Measurements from ENCODE around the gene TENM4. TPM values are rescaled to one million over a fixed set of nuclear protein-coding genes. Genes with fewer than 3 reads are reported as not detected.

The TENM4 gene
- total RNA-seq, 4 donors from 2014 or later = 16.8 to 158 (median 120) TPM

- intact Hi-C loops (cut with DNase I) = no loop called here
- no peak for TF ChIP-seq CTCF (IDR thresholded peaks at IDR 0.05)
- TF ChIP-seq POLR2A (IDR thresholded peaks at IDR 0.05) = no peak
- Histone ChIP-seq H3K9me3 (no peaks in the 10 kb centered on the region), H3K27ac (peak overlapping the region in 1 of 3 donors; percentile 90), H3K36me3 (no peaks in the 10 kb centered on the region), H3K4me1 (peaks cover 22 to 36% of the 10 kb centered on the region in 2 donors), H3K4me3 (replicated peaks in 1 of 3) (no peak overlapping the region), H3K27me3 (no peaks in the 10 kb centered on the region)
- no peak for DNase-seq
Observed at GRCh38 chr11:79430280-79430679, 10.6 kb downstream of the TENM4 start.

GRCh38 chr11:79428406-79428805 is 12.4 kb downstream of the TENM4 start:
- Histone ChIP-seq H3K9me3 (no peaks in the 10 kb centered on the region), H3K4me3 (replicated peaks in 1 of 3) (no peak overlapping the region), H3K36me3 (no peaks in the 10 kb centered on the region), H3K4me1 (peaks cover 22 to 36% of the 10 kb centered on the region in 2 donors), H3K27me3 (no peaks in the 10 kb centered on the region), H3K27ac (peak overlapping the region; percentile 74 to 90 (median 82))
- DNase-seq = peak; percentile 83
- intact Hi-C loops (cut with DNase I) = no loop called here
- WGBS, 2 donors = 0 to 8% methylated on average over 1 of the region's 1 CpG
- TF ChIP-seq CTCF (IDR thresholded peaks at IDR 0.05) (no peak), POLR2A (IDR thresholded peaks at IDR 0.05) (peak in 1 of 2 donors; percentile 16)

- no peak for DNase-seq
- TF ChIP-seq CTCF (IDR thresholded peaks at IDR 0.05) = no peak
- TF ChIP-seq POLR2A (IDR thresholded peaks at IDR 0.05) = no peak
- intact Hi-C loops (cut with DNase I) = no loop called here
- H3K27me3 ChIP-seq = no peaks in the 10 kb centered on the region
- H3K4me1 ChIP-seq = peaks cover 22 to 40% of the 10 kb centered on the region in 2 donors
- H3K27ac ChIP-seq = peak overlapping the region; percentile 25 to 90 (median 74)
- no peaks in the 10 kb centered on the region for H3K36me3 ChIP-seq
- H3K9me3 ChIP-seq = no peaks in the 10 kb centered on the region
- no peak overlapping the region for H3K4me3 ChIP-seq (replicated peaks in 1 of 3)
- 82 to 88% methylated on average over 5 of the region's 5 CpGs for WGBS, 2 donors
Observed at GRCh38 chr11:79427611-79428327, 13.1 kb downstream of the TENM4 start.

- intact Hi-C loops (cut with DNase I) = no loop called here
- TF ChIP-seq CTCF (IDR thresholded peaks at IDR 0.05) (no peak), POLR2A (IDR thresholded peaks at IDR 0.05) (no peak)
- Histone ChIP-seq H3K27me3 (no peaks in the 10 kb centered on the region), H3K4me1 (peaks cover 27 to 46% of the 10 kb centered on the region in 2 donors), H3K27ac (peak overlapping the region in 1 of 3 donors; percentile 90), H3K36me3 (no peaks in the 10 kb centered on the region), H3K9me3 (no peaks in the 10 kb centered on the region), H3K4me3 (replicated peaks in 1 of 3) (no peak overlapping the region)
- DNase-seq = no peak
- WGBS, 2 donors = 94 to 98% methylated on average over 4 of the region's 4 CpGs
Observed at GRCh38 chr11:79427126-79427525, 13.7 kb downstream of the TENM4 start.

GRCh38 chr11:79425463-79425862 is 15.4 kb downstream of the TENM4 start:
- 78 to 100% methylated on average over 2 of the region's 2 CpGs for WGBS, 2 donors
- TF ChIP-seq CTCF (IDR thresholded peaks at IDR 0.05) (no peak), POLR2A (IDR thresholded peaks at IDR 0.05) (no peak)
- Histone ChIP-seq H3K27me3 (no peaks in the 10 kb centered on the region), H3K4me1 (peaks cover 34 to 49% of the 10 kb centered on the region in 2 donors), H3K9me3 (no peaks in the 10 kb centered on the region), H3K27ac (no peak overlapping the region), H3K4me3 (replicated peaks in 1 of 3) (no peak overlapping the region), H3K36me3 (no peaks in the 10 kb centered on the region)
- intact Hi-C loops (cut with DNase I) = no loop called here
- DNase-seq = no peak
